Stomach (tissue), 9 donors: ENCODE measurements around the gene SHANK2. TPM values are rescaled to one million over a fixed set of nuclear protein-coding genes. Genes with fewer than 3 reads are reported as not detected.

ENCODE experiments used
- DNase-seq, 2 donors: peaks; one replicate each; pipeline versions ENCODE4 v3.0.0 to v3.0.0-alpha.2; 2013 to 2019
- H3K27ac ChIP-seq, 5 donors: fragments of 200-600 bp in 4 of 5; sonication (generic) in 4 of 5; one replicate each; pipeline ENCODE4 v1.5.1; 2013 to 2019; ENCODE audit warnings: mild to moderate bottlenecking in 1 of 5, moderate library complexity in 1 of 5
- H3K27me3 ChIP-seq, 3 donors: fragments of 200-600 bp; sonication (generic); one replicate each; pipeline ENCODE4 v1.5.1; 2017 to 2019; ENCODE audit warnings: mixed run types in 1 of 3
- H3K36me3 ChIP-seq, 4 donors: fragments of 200-600 bp; sonication (generic); 1 replicate in 3 of 4; 2 replicates in 1 of 4; pipeline ENCODE4 v1.5.1; 2016 to 2019
- H3K4me1 ChIP-seq, 4 donors: fragments of 200-600 bp; sonication (generic); one replicate each; pipeline ENCODE4 v1.5.1; 2016 to 2019
- H3K4me3 ChIP-seq, 4 donors: fragments of 200-600 bp; sonication (generic) in 3 of 4; one replicate each; pipeline ENCODE4 v1.5.1; 2016 to 2019; ENCODE audit warnings: mild to moderate bottlenecking in 1 of 4
- H3K9me3 ChIP-seq, 4 donors: fragments of 200-600 bp; sonication (generic); one replicate each; pipeline ENCODE4 v1.5.1; 2016 to 2019
- CTCF ChIP-seq, 7 experiments: fragments of 450-650 bp in 4 of 7; fragments of 200-600 bp in 3 of 7; sonication (generic) in 3 of 7; IDR thresholded peaks; one replicate each; pipeline ENCODE4 v1.5.1; 2016 to 2019; ENCODE audit warnings: antibody characterized with exemption in 7 of 7, control low read depth in 2 of 7, mild to moderate bottlenecking in 1 of 7
- EP300 ChIP-seq: sonication (generic); formaldehyde crosslinking; IDR thresholded peaks from one replicate; pipeline ENCODE4 v1.6.1; 2017; ENCODE audit warnings: antibody characterized with exemption
- POLR2A ChIP-seq, 4 donors: fragments of 450-650 bp; IDR thresholded peaks; one replicate each; pipeline ENCODE4 v1.6.1; 2016; ENCODE audit warnings: antibody characterized with exemption in 4 of 4, control low read depth in 2 of 4, mild to moderate bottlenecking in 1 of 4, moderate library complexity in 1 of 4
- POLR2AphosphoS5 ChIP-seq, 3 donors: sonication (generic); formaldehyde crosslinking; IDR thresholded peaks; one replicate each; pipeline ENCODE4 v1.6.1; 2016; ENCODE audit warnings: antibody characterized with exemption in 3 of 3
- WGBS, 5 donors: extraction: QIAGEN DNeasy Blood & Tissue Kit in 3 of 5; methylation state at CpG; one replicate each; pipeline versions ENCODE4 v1.1.5 to v1.1.7; 2013 to 2018; 5-methylcytosine and 5-hydroxymethylcytosine counted together
- intact Hi-C: fragments of 100-400 bp; cut with DNase I; formaldehyde crosslinking; loops from one replicate; pipeline ENCODE4 v1.15.1; 2023; ENCODE audit warnings: low total_unique reads
- polyA plus RNA-seq, 3 donors: library from polyadenylated mRNA; stranded (reverse); fragments of 200-250 nt; gene quantifications; one replicate each; pipeline ENCODE4 v1.2.3, GENCODE V29; 2013
- total RNA-seq, 5 donors: library from RNA; depleted of rRNA; stranded (reverse); fragments of >200 nt; gene quantifications; one replicate each; pipeline versions ENCODE4 v1.1.0 to v1.2.3, GENCODE V29; 2014 to 2016
- donor health status: healthy with polysubstance abuse.
- donor health status: Bipolar disorder and iron deficiency.
- donor health status: healthy.

Gene SHANK2
- total and polyA plus RNA-seq, 8 donors = 1.6 to 126 (median 47.1) TPM

GRCh38 chr11:71279916-71280645 is 27.7 kb upstream of the SHANK2 start:
- Histone ChIP-seq H3K27ac (no peak overlapping the region), H3K36me3 (no peaks in the 10 kb centered on the region), H3K4me1 (peaks cover 0 to 11% (median 7%) of the 10 kb centered on the region in 4 donors), H3K27me3 (peaks cover 0 to 7% (median 0%) of the 10 kb centered on the region in 3 donors), H3K9me3 (no peaks in the 10 kb centered on the region), H3K4me3 (no peak overlapping the region)
- WGBS, 5 donors = 78 to 84% (median 80%) methylated on average over 13 to 14 of the region's 14 CpGs
- TF ChIP-seq CTCF (IDR thresholded peaks at IDR 0.05) (no peak), POLR2AphosphoS5 (IDR thresholded peaks at IDR 0.05) (no peak), POLR2A (IDR thresholded peaks at IDR 0.05) (no peak), EP300 (no peak)
- DNase-seq = peak in 1 of 2 donors; percentile 2
- intact Hi-C loops = no loop called here

- Histone ChIP-seq H3K27me3 (peaks cover 0 to 15% (median 0%) of the 10 kb centered on the region in 3 donors), H3K27ac (no peak overlapping the region), H3K36me3 (no peaks in the 10 kb centered on the region), H3K9me3 (peaks cover 0 to 22% (median 10%) of the 10 kb centered on the region in 4 donors), H3K4me1 (peaks cover 0 to 8% (median 0%) of the 10 kb centered on the region in 4 donors), H3K4me3 (no peak overlapping the region)
- 79 to 88% (median 86%) methylated on average over 3 of the region's 3 CpGs for WGBS, 5 donors
- TF ChIP-seq POLR2A (IDR thresholded peaks at IDR 0.05) = no peak
- TF ChIP-seq CTCF (IDR thresholded peaks at IDR 0.05) = no peak
- TF ChIP-seq POLR2AphosphoS5 (IDR thresholded peaks at IDR 0.05) = no peak
- no peak for TF ChIP-seq EP300
- no peak for DNase-seq
- intact Hi-C loops = no loop called here
Measured at GRCh38 chr11:71272161-71272560, 19.8 kb upstream of the SHANK2 start.

- Histone ChIP-seq H3K4me3 (no peak overlapping the region), H3K27ac (no peak overlapping the region), H3K9me3 (peaks cover 0 to 22% (median 10%) of the 10 kb centered on the region in 4 donors), H3K4me1 (peaks cover 0 to 21% (median 7%) of the 10 kb centered on the region in 4 donors), H3K36me3 (no peaks in the 10 kb centered on the region), H3K27me3 (peaks cover 0 to 21% (median 0%) of the 10 kb centered on the region in 3 donors)
- no peak for TF ChIP-seq EP300
- TF ChIP-seq POLR2A (IDR thresholded peaks at IDR 0.05) = no peak
- TF ChIP-seq CTCF (IDR thresholded peaks at IDR 0.05) = no peak
- TF ChIP-seq POLR2AphosphoS5 (IDR thresholded peaks at IDR 0.05) = no peak
- 49 to 78% (median 64%) methylated on average over 16 of the region's 16 CpGs for WGBS, 5 donors
- peak; percentile 24 to 51 for DNase-seq
- intact Hi-C loops = no loop called here
Measured at GRCh38 chr11:71269603-71270511, 17.5 kb upstream of the SHANK2 start.

- H3K9me3 ChIP-seq = peaks cover 0 to 13% (median 7%) of the 10 kb centered on the region in 4 donors
- no peak overlapping the region for H3K27ac ChIP-seq
- no peak for DNase-seq
- no peak overlapping the region for H3K4me3 ChIP-seq
- peaks cover 0 to 21% (median 0%) of the 10 kb centered on the region in 3 donors for H3K27me3 ChIP-seq
- WGBS, 5 donors = 75 to 87% (median 83%) methylated on average over 11 of the region's 11 CpGs
- TF ChIP-seq POLR2AphosphoS5 (IDR thresholded peaks at IDR 0.05) (no peak), EP300 (no peak), POLR2A (IDR thresholded peaks at IDR 0.05) (no peak), CTCF (IDR thresholded peaks at IDR 0.05) (no peak)
- no peaks in the 10 kb centered on the region for H3K36me3 ChIP-seq
- intact Hi-C loops = no loop called here
- peaks cover 0 to 21% (median 7%) of the 10 kb centered on the region in 4 donors for H3K4me1 ChIP-seq
Measured at GRCh38 chr11:71268706-71269321, 16.4 kb upstream of the SHANK2 start.
